Stimulated activated CD8-positive, alpha-beta memory T cell treated with anti-CD3 and anti-CD28 coated beads, Interleukin-4, amount 100 ng/mL, for 4 hours (primary cell): ENCODE results near the gene IL2RG.
A peak's percentile ranks its signal among the peaks of the same experiment; 100 is the strongest.

Source experiments
- DNase-seq, 2 donors: peaks; one replicate each; pipeline ENCODE4 v3.0.0-alpha.2; 2020; ENCODE audit warnings: low read depth in 2 of 2, low spot score in 1 of 2

IL2RG gene

DNA sequence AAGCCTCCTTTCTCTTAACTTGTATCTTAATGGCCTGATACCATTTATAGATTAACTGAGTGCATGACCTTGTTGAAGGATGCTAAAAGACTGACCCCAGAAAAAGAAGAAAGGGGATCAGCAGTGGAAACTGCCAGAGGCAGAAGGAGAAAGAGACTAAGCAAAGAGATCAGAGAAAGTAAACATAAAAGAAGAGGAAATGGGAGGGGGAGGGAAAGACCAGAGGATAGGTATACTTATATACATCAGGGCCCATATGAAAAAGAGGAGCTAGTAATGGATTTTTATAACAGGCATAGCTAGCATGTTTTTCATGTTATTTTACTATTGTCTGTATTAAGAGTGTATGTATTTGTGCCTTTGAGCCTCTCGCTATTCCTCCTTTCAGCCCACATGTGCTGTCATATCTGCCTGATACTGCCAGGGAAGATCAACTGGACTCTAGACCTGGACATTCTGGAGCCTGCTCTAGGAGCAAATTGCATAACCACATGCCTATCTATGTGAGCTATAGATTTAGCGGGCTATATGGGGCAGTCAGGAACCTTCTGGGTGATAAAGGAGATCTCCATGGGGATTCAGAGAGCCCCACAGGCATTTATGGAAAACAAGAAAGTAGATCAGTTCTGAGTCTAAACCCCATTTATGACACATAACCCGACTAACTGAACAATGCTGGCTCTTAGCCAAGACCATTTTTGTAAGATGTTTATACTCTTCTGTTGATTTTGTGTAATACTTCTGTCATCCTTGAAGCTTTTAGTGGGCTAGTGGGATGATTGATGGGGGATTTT, 29.9 kb downstream of the IL2RG start:
- no peak for DNase-seq

DNA sequence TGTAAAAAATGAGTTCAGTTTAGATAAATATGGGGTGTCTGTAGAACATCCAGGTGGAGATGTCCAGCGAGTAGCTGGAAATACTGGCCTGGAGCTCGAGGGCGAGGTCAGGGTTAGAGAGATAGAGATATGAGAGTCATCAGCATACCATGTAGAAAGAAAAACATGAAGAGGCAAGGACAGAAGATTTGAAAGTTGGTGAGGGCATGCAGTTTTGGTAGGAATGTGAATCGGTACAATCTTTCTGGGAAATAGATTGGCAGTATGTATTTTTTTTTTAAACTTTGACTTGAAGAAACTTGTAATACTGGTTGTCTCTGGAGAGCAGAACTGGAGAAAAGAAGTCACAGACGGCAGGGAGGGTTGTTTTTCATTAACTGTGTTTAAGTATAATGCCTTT, 40.8 kb downstream of the IL2RG start:
- no peak for DNase-seq

DNA sequence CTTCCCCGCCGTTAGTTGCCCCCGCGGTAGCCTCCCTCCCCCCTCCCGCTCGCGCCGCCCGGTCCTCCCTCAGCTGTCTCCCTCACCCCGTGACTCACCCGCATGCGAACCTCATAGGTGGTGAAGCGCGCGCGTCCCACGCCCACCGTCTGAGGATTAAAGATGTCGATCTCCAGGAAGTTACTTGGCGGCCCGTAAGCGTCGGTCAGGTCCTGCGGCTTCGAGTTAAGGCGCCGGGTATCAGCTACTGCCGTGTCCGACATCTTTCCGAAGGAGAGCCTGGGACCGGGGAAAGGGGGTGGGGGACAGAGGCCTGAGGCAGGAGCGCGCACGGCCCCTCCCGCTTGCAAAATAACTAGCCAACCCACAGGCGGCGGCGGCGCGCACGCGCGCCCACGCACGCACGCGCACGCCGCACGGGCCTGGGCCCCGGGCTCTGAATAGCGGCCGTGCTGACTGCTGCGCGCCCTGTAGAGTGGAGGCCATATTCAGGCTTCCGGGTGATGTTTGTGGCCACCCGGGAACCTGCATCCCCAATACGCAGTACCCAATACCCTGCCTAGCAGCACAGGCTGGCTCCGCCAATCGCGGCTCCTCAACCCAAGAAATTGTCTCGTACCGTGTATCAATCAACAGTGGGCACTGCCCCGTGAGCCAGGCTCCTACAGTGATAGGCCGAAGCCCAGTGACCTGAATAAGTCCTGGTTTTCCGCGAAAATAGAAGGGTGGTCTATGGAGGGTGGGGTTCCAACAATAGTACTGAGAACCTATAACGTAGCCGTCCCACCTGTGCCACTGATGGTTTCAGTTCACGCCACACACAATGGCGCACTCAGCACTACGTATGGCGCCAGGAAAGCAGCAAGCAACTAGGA, 43.1 kb downstream of the IL2RG start, which contains the start of gene SNX12:
Gene SNX12, minus strand, starts transcription at position 291 of the 875 bp plus-strand sequence. Its CDS starts 28 bp downstream, at position 263.
- DNase-seq: peak; percentile 64 to 78

DNA sequence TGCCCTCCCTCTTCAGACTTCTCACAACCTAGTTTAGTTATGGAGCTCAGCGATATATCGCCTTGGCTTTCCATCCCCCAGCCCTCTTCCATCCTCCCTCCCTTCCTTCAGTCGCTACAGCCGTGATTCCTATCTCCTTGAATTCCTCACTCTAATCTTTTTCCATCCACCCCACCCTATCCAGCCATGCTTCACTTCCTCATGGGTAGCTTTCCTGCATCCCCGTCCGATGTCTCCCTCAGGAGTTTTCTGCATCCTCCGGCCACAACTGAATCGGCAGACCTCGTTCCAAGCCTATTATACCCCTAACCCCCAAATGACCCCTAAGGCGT, 43.7 kb downstream of the IL2RG start:
- no peak for DNase-seq

DNA sequence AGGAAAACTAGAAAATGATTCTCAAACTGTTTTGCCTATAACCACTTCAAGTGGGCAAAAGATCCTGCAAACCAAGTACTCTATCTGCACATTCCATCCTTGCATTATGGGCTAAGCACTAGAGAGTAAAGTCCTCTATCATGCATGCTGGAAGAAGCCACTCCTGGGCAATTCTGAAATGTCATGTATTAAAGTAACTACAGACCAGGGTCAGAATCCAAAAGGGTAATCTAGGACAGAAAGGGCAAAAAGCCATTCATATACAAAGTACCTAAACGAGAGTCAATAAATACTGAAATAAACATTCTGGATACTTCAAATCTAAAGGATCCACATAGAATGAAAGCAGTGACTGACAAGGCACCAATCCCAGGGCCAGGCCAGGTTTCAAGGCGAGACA, 44.3 kb downstream of the IL2RG start:
- DNase-seq: no peak

DNA sequence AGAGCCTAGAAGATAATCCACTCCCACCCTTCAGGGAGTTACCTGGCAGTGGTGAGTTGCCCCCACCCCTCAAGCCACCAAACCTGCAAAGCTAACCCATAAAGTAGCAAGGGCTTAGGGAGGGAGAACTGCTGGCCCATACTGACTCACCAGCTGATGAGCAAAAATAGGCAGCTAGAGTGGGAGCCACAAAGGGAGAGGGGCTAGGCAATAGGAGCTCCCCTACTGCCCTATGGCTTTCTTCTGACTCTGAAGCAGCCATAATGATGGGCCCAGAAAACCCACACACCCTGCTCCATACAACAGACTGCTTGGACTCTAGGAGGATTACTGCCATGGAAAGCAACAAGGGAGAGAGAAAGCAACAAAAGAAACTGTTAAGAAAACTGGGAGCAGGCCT, 51.2 kb downstream of the IL2RG start:
- DNase-seq: no peak

DNA sequence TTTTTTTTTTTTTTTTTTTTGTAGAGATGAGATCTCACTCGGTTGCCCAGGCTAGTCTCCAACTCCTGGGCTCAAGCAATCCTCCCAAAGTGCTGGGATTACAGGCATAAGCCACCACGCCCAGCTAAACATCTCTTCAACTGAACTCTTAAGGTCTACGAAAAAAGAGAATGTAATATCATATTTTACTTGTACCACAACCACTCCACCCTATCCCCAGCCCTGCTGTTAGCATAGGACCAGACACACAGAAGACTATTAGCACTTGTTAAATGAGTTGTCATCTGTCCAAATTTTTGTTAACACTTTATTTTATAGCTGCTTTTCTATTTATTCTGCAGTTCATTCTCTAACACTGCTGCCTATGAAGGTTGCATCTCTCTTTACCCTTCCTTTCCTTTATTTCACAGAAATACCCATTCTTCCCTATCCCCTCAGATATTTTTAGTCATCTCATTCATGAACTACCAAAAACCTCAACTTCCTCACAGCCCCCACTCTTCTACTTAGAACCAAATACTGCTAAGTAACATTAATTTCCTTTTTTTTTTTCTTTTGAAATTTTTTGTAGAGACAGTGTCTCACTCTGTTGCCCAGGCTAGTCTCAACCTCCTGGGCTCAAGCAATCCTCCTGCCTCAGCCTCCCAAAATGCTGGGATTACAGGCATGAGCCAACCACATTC, 53.4 kb downstream of the IL2RG start:
- DNase-seq: no peak
